SIG-M5 (cell line): ENCODE results near the gene CUL2.
"Not testable (repeated sequence)": the region's sequence is repeated elsewhere in the genome, so short reads cannot be mapped to it uniquely, and the experiment has no call there.

Experiments
- DNase-seq: peaks from one replicate; lab custom pipeline; 2025; lab: John Stamatoyannopoulos, UW

Gene CUL2

DNA sequence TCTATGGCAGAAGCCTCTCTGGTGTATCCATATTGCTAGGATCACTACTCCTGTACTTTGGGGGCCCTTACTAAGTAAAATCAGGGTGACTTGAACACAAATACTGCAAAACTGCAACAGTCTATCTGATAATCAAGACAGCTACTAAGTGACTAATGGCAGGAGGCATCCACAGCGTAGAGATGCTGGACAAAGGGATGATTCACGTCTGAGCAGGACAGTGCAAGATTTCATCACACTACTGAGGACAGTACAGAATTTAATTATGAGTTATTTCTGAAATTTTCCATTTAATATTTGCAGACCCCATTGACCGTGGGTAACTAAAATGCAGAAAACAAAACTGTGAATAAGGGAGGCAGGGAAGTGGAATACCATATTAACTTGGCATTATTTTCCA, 10.4 kb downstream of the CUL2 start:
- DNase-seq: no peak

- DNase-seq: no peak
Observed at GRCh38 chr10:35079265-35079664, 10.9 kb downstream of the CUL2 start.

DNA sequence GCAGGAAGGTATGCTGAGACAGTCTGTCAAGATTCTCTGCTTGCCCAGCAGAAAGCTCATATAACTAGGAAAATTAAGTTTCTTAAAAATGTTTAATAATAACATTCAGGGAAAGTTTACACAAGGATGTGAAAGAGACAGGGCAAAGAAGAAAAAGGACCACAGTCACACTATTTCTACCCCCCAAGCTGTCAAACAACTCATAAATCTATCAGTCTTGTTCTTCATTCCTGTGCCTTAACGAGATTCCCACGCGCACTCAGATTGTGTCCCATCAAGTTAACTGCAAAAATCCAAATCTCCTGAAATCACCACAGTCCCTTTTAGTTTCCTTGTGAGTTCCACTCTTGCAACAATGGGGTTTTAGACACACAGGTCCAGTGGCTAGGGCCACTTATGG, 14.9 kb downstream of the CUL2 start:
- DNase-seq: no peak

GRCh38 chr10:35074266-35074665, 15.9 kb downstream of the CUL2 start:
- DNase-seq: no peak

DNA sequence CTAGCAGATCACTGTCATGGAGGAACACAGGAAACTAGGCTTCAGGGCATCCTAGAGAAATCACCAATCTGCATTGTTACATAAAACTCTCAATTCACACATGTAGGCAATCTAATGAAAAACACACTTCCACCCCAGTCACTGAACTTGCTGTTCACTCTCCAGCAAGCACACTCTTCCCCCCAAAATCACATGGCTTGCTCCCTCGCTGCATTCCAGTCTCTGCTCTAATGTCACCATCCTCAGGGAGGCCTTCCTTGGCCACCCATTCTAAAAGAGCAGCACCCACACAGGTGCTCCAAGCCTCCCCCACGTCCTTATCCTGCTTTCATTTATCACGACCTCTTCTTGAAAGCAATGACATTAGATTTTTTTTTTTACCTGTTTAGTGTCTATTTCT, 19.6 kb downstream of the CUL2 start:
- DNase-seq: no peak

GRCh38 chr10:35063837-35064454, 26.2 kb downstream of the CUL2 start:
- DNase-seq: no peak

DNA sequence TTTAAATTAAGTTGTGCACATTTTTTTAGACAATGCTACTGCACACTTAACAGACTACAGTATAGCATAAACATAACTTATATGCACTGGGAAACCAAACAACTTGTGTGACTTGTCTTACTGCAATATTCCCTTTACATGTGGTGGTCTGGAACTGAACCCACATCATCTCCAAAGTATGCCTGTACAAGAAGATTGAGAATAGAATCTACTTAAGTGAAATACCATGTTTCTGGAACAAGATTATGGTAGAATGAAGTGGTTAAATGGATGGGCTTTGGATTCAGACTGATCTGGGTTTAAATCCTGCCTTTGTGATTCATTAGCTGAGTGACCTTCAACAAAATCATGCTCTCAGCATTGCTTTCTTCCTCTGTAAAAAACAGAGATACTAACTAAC, 30.7 kb downstream of the CUL2 start:
- no peak for DNase-seq

- DNase-seq: no peak
Observed at GRCh38 chr10:35058686-35059085, 31.5 kb downstream of the CUL2 start.

- no peak for DNase-seq
Observed at GRCh38 chr10:35058134-35058533, 32.0 kb downstream of the CUL2 start.

GRCh38 chr10:35056686-35057085, 33.5 kb downstream of the CUL2 start:
- DNase-seq: no peak

DNA sequence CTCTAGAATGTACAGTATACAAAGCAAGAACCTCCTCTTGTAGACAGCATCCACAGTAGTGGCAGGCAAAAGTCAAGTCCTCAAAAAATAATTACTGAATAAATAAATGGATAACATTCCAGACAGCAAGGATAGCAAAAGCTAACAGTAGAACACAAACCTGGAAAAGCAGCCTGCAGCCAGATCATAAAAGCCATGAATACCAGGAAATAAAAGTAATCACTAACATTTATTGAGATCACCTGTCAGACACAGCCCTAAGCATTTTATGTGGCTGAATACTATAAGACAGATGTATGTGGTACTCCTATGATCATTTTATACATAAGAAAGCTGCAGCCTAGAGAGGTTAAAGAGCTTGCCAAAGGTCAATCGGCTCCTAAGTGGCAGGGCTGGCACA, 34.0 kb downstream of the CUL2 start:
- no peak for DNase-seq

DNA sequence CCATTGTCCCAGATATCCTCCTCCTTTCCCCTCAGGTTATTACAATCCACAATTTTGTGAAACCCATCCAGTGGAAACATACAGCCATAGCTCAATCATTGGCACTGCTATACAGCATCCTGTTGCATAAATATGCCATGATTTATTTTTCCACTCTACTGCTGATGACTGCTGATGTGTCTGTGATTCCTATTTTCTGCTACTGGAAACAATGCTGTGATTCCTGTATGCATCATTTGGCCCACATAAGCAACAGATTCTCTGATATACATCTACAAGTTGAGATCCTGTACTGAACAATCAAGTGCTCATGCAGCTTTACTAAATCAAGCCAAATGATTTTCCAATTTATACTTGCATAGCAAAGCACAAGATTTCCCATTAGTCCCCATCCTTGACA, 39.6 kb downstream of the CUL2 start:
- no peak for DNase-seq

- DNase-seq: no peak
Observed at GRCh38 chr10:35046074-35046473, 44.1 kb downstream of the CUL2 start.

- not testable (repeated sequence) for DNase-seq
Observed at GRCh38 chr10:35045275-35045674, 44.9 kb downstream of the CUL2 start.

DNA sequence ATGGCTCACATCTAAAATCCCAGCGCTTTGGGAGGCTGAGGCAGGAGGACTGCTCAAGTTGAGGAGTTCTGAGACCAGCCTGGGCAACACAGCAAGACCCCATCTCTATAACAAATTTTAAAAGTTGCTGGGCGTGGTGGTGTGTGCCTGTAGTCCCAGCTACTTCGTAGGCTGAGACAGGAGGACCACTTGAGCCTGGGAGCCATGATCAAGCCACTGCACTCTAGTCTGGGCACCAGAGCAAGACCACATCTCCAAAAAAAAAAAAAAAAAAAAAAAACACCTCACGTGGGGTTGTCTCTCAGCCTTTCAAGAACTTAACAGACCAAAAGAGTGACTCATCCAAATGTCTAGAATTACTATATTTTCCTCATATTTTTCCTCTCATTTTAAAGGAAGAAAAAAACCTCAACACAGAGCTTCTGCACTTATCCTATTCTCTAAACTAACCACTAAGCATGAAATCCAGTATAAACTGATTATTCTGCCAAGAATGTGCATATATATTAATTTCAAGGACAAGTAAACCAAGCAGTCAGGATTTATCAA, 46.3 kb downstream of the CUL2 start:
- DNase-seq: no peak

GRCh38 chr10:35042783-35043182, 47.4 kb downstream of the CUL2 start:
- no peak for DNase-seq

DNA sequence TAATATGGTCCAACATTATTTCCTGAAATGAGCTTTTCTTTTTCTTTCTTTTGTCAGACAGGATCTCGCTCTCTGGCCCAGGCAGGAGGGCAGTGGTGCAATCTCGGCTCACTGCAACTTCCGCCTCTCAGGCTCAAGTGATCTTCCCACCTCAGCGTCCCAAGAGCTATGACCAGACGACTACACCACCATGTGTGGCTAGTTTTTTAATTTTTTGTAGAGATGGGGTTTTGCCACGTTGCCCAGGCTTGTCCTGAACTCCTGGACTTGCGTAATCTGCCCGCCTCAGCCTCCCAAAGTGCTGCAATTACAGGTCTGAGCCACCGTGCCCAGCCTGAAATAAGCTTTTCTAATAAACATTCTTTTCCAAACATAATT, 48.6 kb downstream of the CUL2 start:
- DNase-seq: no peak

DNA sequence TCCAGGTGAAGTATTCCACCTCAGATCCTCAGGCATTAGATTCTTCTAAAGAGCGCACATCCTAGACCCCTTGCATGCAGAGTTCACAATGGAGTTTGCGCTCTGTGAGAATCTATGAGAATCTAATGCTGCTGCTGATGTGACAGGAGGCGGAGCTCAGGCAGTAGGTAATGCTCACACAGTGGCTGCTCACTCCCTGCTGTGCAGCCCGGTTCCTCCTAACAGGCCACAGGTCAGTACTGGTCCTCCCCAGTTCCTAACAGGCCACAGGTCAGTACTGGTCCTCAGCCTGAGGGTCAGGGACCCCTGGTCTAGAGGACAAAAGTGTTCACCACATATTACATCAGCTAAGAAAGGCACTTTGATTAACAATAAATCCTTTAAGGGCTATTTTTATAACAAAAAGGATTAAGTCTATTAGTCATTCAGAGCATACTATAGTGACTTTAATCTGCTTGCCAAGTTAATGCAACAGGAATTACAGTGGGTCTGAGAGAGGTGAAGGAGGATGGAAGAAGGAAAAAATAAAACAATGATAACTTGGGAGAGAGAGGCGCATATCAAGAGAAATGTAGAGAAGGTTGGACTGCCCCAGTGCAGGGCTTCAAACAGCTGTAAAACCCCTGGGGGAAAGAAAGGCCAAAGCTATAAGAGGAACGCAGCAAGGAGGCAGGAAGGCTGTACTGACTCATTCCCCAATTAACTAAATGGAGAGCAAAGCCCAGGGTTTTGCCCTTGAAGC, 49.2 kb downstream of the CUL2 start:
- DNase-seq: no peak

GRCh38 chr10:35037104-35037503, 53.0 kb downstream of the CUL2 start:
- DNase-seq: no peak

- no peak for DNase-seq
Observed at GRCh38 chr10:35035606-35036005, 54.5 kb downstream of the CUL2 start.

DNA sequence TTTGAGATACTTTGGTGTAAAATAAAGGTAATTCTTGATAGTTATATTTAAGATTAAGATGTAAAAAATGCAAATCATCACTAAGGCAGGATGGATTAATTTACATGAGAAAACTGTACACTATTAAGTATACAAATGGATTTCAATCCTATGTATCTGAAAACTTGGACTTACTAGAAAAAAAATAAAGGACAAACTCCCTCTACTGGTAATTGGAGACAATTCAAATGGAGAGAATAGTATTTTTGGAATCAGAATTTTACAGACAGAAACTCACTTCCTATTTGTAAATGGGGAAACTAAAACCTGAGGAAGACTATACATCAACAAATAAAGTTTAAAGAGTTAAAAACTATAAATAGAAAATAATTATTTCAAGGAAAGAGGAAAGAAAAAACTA, 62.6 kb downstream of the CUL2 start:
- DNase-seq: no peak

- no peak for DNase-seq
Observed at GRCh38 chr10:35025916-35026315, 64.2 kb downstream of the CUL2 start.

DNA sequence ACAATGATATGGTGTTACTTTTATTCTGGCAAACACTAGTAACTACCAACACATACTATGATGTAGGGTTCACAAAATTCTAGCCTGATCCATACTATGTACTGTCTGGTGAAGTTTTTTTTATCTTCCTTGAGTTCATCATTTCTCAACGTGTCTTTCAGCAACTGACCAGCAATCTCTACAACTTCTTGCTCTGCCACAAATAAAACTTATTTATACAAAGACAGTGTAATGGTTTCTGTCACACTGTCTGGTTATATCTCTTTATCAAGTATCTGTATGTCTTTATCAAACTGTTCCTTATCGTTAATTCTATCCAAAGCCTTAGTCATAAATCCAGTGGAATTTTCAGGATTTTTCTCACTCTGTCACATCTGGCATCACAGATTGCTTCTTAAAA, 69.7 kb downstream of the CUL2 start:
- DNase-seq: no peak
